ENCODE measurements around the gene ROGDI.
A peak's percentile ranks its signal among the peaks of the same experiment; 100 is the strongest.

ROGDI gene

GRCh38 chr16:4765511-4766474 lies 36.6 kb downstream of the ROGDI start:
- no peak for DNase-seq

GRCh38 chr16:4763791-4764190 lies 38.6 kb downstream of the ROGDI start:
- no peak for DNase-seq

GRCh38 chr16:4762205-4762604 lies 40.2 kb downstream of the ROGDI start:
- DNase-seq, result no peak

GRCh38 chr16:4760221-4760910 lies 42.1 kb downstream of the ROGDI start:
- no peak for DNase-seq

GRCh38 chr16:4755687-4756086 lies 46.7 kb downstream of the ROGDI start:
- DNase-seq, result no peak

GRCh38 chr16:4754865-4755264 lies 47.6 kb downstream of the ROGDI start:
- DNase-seq, result no peak

- no peak for DNase-seq
These were observed 49.2 kb downstream of the ROGDI start for GRCh38 chr16:4753227-4753626.

- no peak for DNase-seq
These were observed 49.9 kb downstream of the ROGDI start for GRCh38 chr16:4752351-4753100.

- no peak for DNase-seq
These were observed 51.5 kb downstream of the ROGDI start for GRCh38 chr16:4750896-4751295.

GRCh38 chr16:4749700-4750257 lies 52.7 kb downstream of the ROGDI start:
- DNase-seq, result no peak

- no peak for DNase-seq
These were observed 53.6 kb downstream of the ROGDI start for GRCh38 chr16:4748682-4749411.

- peak in 2 of 6 experiments; percentile 30 to 36 for DNase-seq
These were observed 54.3 kb downstream of the ROGDI start for GRCh38 chr16:4747906-4748681.

GRCh38 chr16:4746991-4747574 lies 55.4 kb downstream of the ROGDI start:
- DNase-seq, result no peak

Data from stimulated activated naive CD4-positive, alpha-beta T cell (primary cell).